ENCODE data around the gene CDNF. TPM values are rescaled to one million over a fixed set of nuclear protein-coding genes. Genes with fewer than 3 reads are reported as not detected.

The CDNF gene
- total RNA-seq, 3 donors from 2014 or later = 2.9 to 6.2 (median 5.1) TPM

DNA sequence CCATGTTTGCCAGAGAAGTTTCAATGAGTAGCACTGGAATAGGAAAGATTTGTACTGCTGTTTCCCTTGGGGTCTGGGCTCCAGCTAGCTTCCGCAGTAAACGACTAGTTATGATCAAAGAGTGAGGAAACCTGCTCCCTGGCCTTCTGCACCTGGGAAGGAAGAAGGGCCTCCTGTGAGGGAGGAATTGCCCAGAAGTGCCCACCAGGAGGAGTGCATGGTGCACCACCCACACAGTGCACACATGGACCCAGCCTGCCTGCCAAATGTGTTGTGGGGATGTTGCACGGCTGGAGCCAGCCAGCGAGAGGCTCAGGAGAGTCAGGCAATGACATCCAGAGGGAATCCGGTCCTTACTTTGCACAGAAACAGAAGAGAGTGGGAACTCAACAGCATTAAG is 36.1 kb downstream of the CDNF start:
- intact Hi-C loops (cut with DNase I; ENCODE audit: low total_unique reads) = no loop called here
- DNase-seq (ENCODE audit: low spot score in 2 of 2) = no peak
- Histone ChIP-seq H3K27me3 (no peaks in the 10 kb centered on the region), H3K4me1 (no peaks in the 10 kb centered on the region), H3K27ac (no peak overlapping the region), H3K36me3 (no peaks in the 10 kb centered on the region), H3K4me3 (no peak overlapping the region), H3K9me3 (no peaks in the 10 kb centered on the region)
- no peak for TF ChIP-seq POLR2A (IDR thresholded peaks at IDR 0.05)
- TF ChIP-seq, protein P1, sequence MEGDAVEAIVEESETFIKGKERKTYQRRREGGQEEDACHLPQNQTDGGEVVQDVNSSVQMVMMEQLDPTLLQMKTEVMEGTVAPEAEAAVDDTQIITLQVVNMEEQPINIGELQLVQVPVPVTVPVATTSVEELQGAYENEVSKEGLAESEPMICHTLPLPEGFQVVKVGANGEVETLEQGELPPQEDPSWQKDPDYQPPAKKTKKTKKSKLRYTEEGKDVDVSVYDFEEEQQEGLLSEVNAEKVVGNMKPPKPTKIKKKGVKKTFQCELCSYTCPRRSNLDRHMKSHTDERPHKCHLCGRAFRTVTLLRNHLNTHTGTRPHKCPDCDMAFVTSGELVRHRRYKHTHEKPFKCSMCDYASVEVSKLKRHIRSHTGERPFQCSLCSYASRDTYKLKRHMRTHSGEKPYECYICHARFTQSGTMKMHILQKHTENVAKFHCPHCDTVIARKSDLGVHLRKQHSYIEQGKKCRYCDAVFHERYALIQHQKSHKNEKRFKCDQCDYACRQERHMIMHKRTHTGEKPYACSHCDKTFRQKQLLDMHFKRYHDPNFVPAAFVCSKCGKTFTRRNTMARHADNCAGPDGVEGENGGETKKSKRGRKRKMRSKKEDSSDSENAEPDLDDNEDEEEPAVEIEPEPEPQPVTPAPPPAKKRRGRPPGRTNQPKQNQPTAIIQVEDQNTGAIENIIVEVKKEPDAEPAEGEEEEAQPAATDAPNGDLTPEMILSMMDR (IDR thresholded peaks at IDR 0.05) = no peak
- no peak for TF ChIP-seq POLR2AphosphoS5 (IDR thresholded peaks at IDR 0.05)

DNA sequence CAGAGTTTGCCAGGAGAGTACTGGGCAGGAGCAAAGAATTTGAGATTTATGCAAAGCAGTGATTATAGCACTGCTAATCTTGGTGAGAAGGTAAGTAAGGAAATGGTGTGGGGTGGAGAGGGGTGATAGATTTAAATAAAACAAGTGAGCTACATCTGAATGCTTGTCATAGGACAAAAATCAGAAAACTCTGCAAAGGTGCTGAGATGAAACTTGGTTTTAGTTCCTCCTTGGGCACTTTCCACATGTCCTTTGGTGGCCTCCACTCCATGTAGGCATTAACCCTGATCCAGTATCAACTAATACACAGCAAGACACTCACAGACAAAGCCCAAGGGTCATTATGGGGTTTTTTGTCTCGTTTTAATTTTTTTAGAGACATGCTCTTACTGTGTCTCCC is 37.4 kb downstream of the CDNF start:
- intact Hi-C loops (cut with DNase I; ENCODE audit: low total_unique reads) = no loop called here

DNA sequence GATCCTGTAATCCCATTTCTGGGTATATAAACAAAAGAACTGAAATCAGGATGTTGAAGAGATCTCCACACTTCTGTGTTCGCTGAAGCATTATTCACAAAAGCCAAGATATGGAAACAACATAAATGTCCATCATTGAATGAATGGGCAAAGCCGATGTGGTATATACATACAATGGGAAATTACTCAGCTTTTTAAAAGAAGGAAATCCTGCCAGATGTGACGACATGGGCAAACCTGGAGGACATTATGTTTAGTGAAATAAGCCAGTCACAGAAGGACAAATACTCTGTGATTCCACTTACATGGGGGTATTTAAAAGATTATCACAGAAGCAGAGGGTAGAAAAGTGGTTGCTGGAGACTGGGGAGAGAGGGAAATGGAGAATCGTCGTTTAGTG is 39.2 kb downstream of the CDNF start:
- no peak overlapping the region for H3K27ac ChIP-seq
- no peaks in the 10 kb centered on the region for H3K27me3 ChIP-seq
- no peaks in the 10 kb centered on the region for H3K4me1 ChIP-seq
- no peak overlapping the region for H3K4me3 ChIP-seq
- intact Hi-C loops (cut with DNase I; ENCODE audit: low total_unique reads) = no loop called here
- TF ChIP-seq POLR2A (IDR thresholded peaks at IDR 0.05) = no peak
- TF ChIP-seq POLR2AphosphoS5 (IDR thresholded peaks at IDR 0.05) = no peak
- TF ChIP-seq, protein P1 (IDR thresholded peaks at IDR 0.05) = no peak
- no peaks in the 10 kb centered on the region for H3K9me3 ChIP-seq
- no peaks in the 10 kb centered on the region for H3K36me3 ChIP-seq
- DNase-seq (ENCODE audit: low spot score in 2 of 2) = no peak

More for the DNA sequence above, 37.4 kb downstream of the CDNF start:
- no peak overlapping the region for H3K27ac ChIP-seq
- H3K27me3 ChIP-seq = no peaks in the 10 kb centered on the region
- H3K9me3 ChIP-seq = no peaks in the 10 kb centered on the region
- no peak for DNase-seq (ENCODE audit: low spot score in 2 of 2)
- no peak overlapping the region for H3K4me3 ChIP-seq
- H3K36me3 ChIP-seq = no peaks in the 10 kb centered on the region
- TF ChIP-seq POLR2AphosphoS5 (IDR thresholded peaks at IDR 0.05) (no peak), POLR2A (IDR thresholded peaks at IDR 0.05) (no peak)
- TF ChIP-seq, protein P1 (IDR thresholded peaks at IDR 0.05) = no peak
- H3K4me1 ChIP-seq = no peaks in the 10 kb centered on the region

DNA sequence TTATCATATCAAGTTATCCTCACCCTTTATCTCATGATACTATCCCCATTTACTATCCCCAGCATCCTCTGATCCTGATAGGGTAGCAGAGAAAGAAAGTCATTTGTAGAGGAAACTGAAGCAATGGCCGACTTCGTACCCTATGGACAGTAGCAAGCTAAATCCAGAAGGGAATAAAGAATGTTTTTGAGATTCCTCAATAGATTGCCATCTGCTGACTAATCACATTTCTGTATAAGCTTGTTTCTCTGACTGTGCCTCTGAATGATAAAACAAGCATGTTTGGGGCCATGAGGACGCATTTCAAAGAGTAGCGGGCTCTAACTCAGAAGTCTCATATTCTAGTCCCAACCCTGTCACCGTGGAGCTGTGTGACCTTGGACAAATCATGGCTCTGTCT is 49.9 kb downstream of the CDNF start:
- no peak overlapping the region for H3K27ac ChIP-seq
- no peaks in the 10 kb centered on the region for H3K36me3 ChIP-seq
- TF ChIP-seq POLR2A (IDR thresholded peaks at IDR 0.05) (no peak), POLR2AphosphoS5 (IDR thresholded peaks at IDR 0.05) (no peak)
- TF ChIP-seq, protein P1 (IDR thresholded peaks at IDR 0.05) = no peak

DNA sequence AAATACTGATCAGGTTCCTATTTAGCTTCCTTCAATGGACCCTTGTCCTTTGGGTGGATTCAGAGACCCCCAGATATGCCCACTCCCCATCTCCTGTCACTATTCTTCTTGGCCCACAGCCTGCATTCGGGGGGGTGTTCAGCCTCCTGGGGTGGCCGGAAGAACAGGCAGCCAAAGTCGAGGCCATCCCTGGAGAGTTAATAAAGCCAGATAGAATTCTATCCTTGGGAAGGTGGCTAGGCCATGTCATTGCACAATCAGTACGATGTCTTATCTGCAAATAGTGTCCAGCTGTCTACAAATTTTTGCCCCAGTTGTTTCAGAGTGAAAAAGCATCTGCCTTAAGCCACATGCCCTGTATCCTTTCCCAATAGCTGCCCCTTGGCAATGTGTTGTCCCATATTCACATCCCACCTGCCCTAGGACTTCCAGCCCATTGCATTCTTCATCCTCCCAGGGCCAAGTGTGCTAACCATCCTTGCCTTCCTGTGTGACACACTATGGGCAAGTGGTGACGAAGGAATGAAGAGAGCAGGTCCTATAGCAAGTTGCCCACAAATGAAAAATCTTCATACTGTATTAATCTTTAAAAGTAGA is 53.3 kb downstream of the CDNF start:
- no peak overlapping the region for H3K27ac ChIP-seq

More for the DNA sequence above, 49.9 kb downstream of the CDNF start:
- no peaks in the 10 kb centered on the region for H3K4me1 ChIP-seq
- DNase-seq (ENCODE audit: low spot score in 2 of 2) = no peak
- no peak overlapping the region for H3K4me3 ChIP-seq
- no peaks in the 10 kb centered on the region for H3K27me3 ChIP-seq
- H3K9me3 ChIP-seq = peaks cover 0 to 8% of the 10 kb centered on the region in 2 donors
- intact Hi-C loops (cut with DNase I; ENCODE audit: low total_unique reads) = no loop called here

More for the DNA sequence above, 53.3 kb downstream of the CDNF start:
- H3K4me3 ChIP-seq = no peak overlapping the region
- peaks cover 0 to 8% of the 10 kb centered on the region in 2 donors for H3K9me3 ChIP-seq
- no peak for DNase-seq (ENCODE audit: low spot score in 2 of 2)
- H3K27me3 ChIP-seq = no peaks in the 10 kb centered on the region
- H3K4me1 ChIP-seq = no peaks in the 10 kb centered on the region
- no peaks in the 10 kb centered on the region for H3K36me3 ChIP-seq
- TF ChIP-seq, protein P1 (IDR thresholded peaks at IDR 0.05) = no peak
- no peak for TF ChIP-seq POLR2AphosphoS5 (IDR thresholded peaks at IDR 0.05)
- no peak for TF ChIP-seq POLR2A (IDR thresholded peaks at IDR 0.05)
- intact Hi-C loops (cut with DNase I; ENCODE audit: low total_unique reads) = no loop called here
